ENCODE measurements around the gene IRAK3.

The IRAK3 gene

DNA sequence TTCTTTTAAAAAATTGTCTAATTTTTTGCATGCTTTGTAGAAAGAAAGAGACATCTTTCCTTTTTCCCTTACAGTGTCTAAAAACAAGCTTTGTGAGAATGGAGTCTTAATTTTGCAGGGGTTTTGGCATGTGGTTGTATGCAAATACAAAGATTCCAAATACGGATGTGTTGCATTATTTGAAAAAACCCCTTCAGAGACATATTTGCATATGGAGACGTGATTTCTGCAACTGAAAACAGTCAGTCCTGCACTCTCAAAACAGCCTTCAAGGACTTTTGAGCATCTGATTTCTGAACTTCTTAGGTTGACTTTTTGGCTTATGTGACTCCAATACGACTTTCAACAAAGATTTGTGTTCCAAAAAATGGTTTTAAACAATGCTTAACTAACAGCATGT, 7.8 kb downstream of the IRAK3 start:
- in situ Hi-C loops (cut with HindIII; ENCODE audit: low pct_ligation_motif_present, low sequenced_read_pairs) = no loop called here
- TF ChIP-seq, protein P1, sequence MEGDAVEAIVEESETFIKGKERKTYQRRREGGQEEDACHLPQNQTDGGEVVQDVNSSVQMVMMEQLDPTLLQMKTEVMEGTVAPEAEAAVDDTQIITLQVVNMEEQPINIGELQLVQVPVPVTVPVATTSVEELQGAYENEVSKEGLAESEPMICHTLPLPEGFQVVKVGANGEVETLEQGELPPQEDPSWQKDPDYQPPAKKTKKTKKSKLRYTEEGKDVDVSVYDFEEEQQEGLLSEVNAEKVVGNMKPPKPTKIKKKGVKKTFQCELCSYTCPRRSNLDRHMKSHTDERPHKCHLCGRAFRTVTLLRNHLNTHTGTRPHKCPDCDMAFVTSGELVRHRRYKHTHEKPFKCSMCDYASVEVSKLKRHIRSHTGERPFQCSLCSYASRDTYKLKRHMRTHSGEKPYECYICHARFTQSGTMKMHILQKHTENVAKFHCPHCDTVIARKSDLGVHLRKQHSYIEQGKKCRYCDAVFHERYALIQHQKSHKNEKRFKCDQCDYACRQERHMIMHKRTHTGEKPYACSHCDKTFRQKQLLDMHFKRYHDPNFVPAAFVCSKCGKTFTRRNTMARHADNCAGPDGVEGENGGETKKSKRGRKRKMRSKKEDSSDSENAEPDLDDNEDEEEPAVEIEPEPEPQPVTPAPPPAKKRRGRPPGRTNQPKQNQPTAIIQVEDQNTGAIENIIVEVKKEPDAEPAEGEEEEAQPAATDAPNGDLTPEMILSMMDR (IDR thresholded peaks at IDR 0.05; ENCODE audit: low read depth, low read length, missing control alignments) = no peak
- H3K36me3 ChIP-seq (replicated peaks) = no peaks in the 10 kb centered on the region
- no peak overlapping the region for H3K27ac ChIP-seq
- DNase-seq = no peak
- H3K27me3 ChIP-seq (replicated peaks) = no peaks in the 10 kb centered on the region
- H3K4me3 ChIP-seq (ENCODE audit: low read depth, low read length) = no peak overlapping the region

DNA sequence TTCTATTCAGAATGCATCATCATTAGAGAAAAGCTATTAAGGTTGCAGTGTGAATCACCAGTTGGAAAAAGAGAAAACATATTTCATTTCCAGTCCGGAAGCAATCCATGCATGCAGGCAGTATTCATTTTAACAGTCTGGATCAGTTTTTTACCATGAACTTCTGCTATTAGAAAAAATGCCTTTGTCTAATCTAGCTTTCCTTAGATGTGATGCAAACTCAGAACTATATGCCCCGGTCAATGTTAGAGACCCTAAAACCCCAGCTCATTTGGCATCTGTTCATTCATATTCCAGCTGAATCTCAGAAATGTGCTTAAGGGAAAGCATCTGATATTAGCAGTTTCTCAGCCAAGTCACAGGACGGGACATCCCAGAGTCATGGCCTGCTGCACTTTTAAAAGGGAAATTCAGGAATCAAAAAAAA, 8.5 kb downstream of the IRAK3 start:
- Histone ChIP-seq H3K36me3 (replicated peaks) (no peaks in the 10 kb centered on the region), H3K27ac (no peak overlapping the region), H3K4me3 (ENCODE audit: low read depth, low read length) (no peak overlapping the region), H3K27me3 (replicated peaks) (no peaks in the 10 kb centered on the region)
- in situ Hi-C loops (cut with HindIII; ENCODE audit: low pct_ligation_motif_present, low sequenced_read_pairs) = no loop called here
- no peak for DNase-seq
- TF ChIP-seq, protein P1 (IDR thresholded peaks at IDR 0.05; ENCODE audit: low read depth, low read length, missing control alignments) = no peak

DNA sequence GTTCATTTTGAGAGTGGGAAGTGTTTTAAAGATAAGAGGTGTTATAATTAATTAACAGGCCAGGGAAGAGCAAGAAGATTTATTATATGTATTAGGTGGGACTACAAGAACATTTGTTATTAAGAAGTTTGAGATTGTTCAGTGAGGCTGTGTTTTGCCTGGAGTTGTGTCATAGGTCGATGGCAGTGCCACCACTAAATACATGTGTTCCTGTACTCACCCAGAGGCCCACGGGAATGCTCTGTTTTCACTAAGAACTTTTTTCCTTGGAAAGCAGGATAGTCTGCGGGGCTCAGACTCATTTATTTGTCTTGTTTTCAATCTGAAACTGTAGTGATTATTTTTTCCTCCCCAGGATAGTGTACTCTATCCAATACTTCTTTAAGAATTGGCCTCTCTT, 10.1 kb downstream of the IRAK3 start:
- TF ChIP-seq, protein P1 (IDR thresholded peaks at IDR 0.05; ENCODE audit: low read depth, low read length, missing control alignments) = no peak
- in situ Hi-C loops (cut with HindIII; ENCODE audit: low pct_ligation_motif_present, low sequenced_read_pairs) = no loop called here
- no peaks in the 10 kb centered on the region for H3K27me3 ChIP-seq (replicated peaks)
- H3K36me3 ChIP-seq (replicated peaks) = no peaks in the 10 kb centered on the region
- H3K4me3 ChIP-seq (ENCODE audit: low read depth, low read length) = no peak overlapping the region
- no peak overlapping the region for H3K27ac ChIP-seq
- no peak for DNase-seq

DNA sequence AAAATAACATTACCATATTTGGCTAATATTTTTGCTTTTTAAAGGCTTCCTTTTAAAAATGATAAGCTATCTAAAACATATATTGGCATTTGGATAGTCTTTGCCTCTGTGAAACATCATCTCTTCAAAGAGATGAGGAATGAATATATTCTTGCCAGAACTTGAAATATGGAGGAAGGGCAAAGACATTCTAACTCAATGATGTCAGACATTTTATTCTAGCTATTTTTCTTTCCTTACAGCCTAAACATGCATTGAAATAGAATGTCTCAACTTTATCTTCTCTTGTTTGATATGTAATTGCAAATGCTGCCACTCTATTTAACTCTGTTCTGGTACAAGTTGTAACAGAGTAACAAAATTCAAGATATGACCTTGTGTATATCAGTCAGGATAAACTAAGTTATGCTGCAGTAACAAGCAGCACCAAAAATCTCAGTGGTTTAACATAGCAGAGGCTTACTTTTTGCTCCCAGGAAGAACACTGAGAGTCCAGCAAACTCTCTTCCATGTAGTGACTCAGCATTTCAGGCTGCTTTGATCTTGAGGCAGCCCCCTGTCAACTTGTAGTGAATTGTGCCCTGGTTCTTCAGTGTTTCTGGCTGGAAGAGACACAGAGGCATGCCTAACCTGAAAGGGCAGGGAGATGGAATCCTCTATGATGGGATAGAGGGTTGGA, 11.0 kb downstream of the IRAK3 start:
- no peaks in the 10 kb centered on the region for H3K36me3 ChIP-seq (replicated peaks)
- DNase-seq = no peak
- no peaks in the 10 kb centered on the region for H3K27me3 ChIP-seq (replicated peaks)
- TF ChIP-seq, protein P1 (IDR thresholded peaks at IDR 0.05; ENCODE audit: low read depth, low read length, missing control alignments) = no peak
- in situ Hi-C loops (cut with HindIII; ENCODE audit: low pct_ligation_motif_present, low sequenced_read_pairs) = no loop called here
- H3K4me3 ChIP-seq (ENCODE audit: low read depth, low read length) = no peak overlapping the region
- no peak overlapping the region for H3K27ac ChIP-seq

DNA sequence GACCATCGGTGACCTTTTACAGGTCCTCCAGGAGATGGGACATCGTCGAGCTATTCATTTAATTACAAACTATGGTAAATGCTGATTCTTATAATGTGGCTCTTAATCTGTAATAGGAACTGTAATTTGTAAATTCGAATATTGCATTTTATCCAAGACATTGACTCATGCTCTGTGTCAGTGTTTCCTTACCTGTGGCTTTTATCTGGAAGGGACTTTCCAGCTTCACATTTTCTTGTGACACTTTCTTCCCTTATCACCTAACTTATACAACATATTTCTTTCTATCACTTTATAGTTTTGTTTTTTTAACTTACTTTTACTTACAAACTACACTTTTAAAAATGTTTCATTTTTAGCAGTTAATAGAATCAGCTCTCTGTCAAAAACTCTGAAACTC, 14.8 kb downstream of the IRAK3 start:
- no peak for DNase-seq
- Histone ChIP-seq H3K4me3 (ENCODE audit: low read depth, low read length) (no peak overlapping the region), H3K27ac (no peak overlapping the region), H3K36me3 (replicated peaks) (no peaks in the 10 kb centered on the region), H3K27me3 (replicated peaks) (no peaks in the 10 kb centered on the region)
- in situ Hi-C loops (cut with HindIII; ENCODE audit: low pct_ligation_motif_present, low sequenced_read_pairs) = no loop called here
- TF ChIP-seq, protein P1 (IDR thresholded peaks at IDR 0.05; ENCODE audit: low read depth, low read length, missing control alignments) = no peak

- no peak overlapping the region for H3K4me3 ChIP-seq (ENCODE audit: low read depth, low read length)
- no peak overlapping the region for H3K27ac ChIP-seq
- in situ Hi-C loops (cut with HindIII; ENCODE audit: low pct_ligation_motif_present, low sequenced_read_pairs) = no loop called here
- no peaks in the 10 kb centered on the region for H3K27me3 ChIP-seq (replicated peaks)
- no peaks in the 10 kb centered on the region for H3K36me3 ChIP-seq (replicated peaks)
- TF ChIP-seq, protein P1 (IDR thresholded peaks at IDR 0.05; ENCODE audit: low read depth, low read length, missing control alignments) = no peak
- no peak for DNase-seq
Measured at GRCh38 chr12:66206141-66206540, 17.1 kb downstream of the IRAK3 start.
